Activated naive CD4-positive, alpha-beta T cell treated with anti-CD3 and anti-CD28 coated beads, Interleukin-2, amount 50 U/mL, for 72 hours (primary cell): ENCODE measurements around the gene VNN1. TPM values are rescaled to one million over a fixed set of nuclear protein-coding genes. Genes with fewer than 3 reads are reported as not detected.
"Not testable (repeated sequence)": the region's sequence is repeated elsewhere in the genome, so short reads cannot be mapped to it uniquely, and the experiment has no call there.

Experiments
- ATAC-seq, 2 donors: fragments of 150-1000 bp; cut with Tn5 transposase; 2 replicates each; pipeline ENCODE4 v1.10.0; 2021; ENCODE audit warnings: mild to moderate bottlenecking in 2 of 2, moderate library complexity in 2 of 2
- DNase-seq, 2 donors: peaks; one replicate each; pipeline ENCODE4 v3.0.0; 2021 to 2022; ENCODE audit warnings: low spot score in 2 of 2
- H3K27ac Mint-ChIP-seq, 2 donors: one replicate each; pipeline ENCODE4 v1.8.0; 2022; ENCODE audit warnings: mild to moderate bottlenecking in 2 of 2, mixed read lengths in 2 of 2
- H3K36me3 Mint-ChIP-seq, 2 donors: one replicate each; pipeline ENCODE4 v1.8.0; 2022; ENCODE audit warnings: mixed read lengths in 2 of 2
- H3K9me3 Mint-ChIP-seq, 2 donors: one replicate each; pipeline ENCODE4 v1.8.0; 2022; ENCODE audit warnings: mixed read lengths in 2 of 2
- total RNA-seq, 2 donors: library from RNA; stranded (reverse); gene quantifications; one replicate each; pipeline ENCODE4 v1.2.3, GENCODE V29; 2022

The VNN1 gene
- total RNA-seq, 2 donors from 2014 or later: not detected

- DNase-seq (no peak), ATAC-seq (no peak)
- peaks cover 11 to 12% of the 10 kb centered on the region in 2 donors for H3K9me3 Mint-ChIP-seq
- peaks cover 11 to 14% of the 10 kb centered on the region in 2 donors for H3K36me3 Mint-ChIP-seq
- no peak overlapping the region for H3K27ac Mint-ChIP-seq
These were observed 18.1 kb downstream of the VNN1 start for GRCh38 chr6:132695773-132696172.

GRCh38 chr6:132693478-132693877, 20.4 kb downstream of the VNN1 start:
- peaks cover 11 to 16% of the 10 kb centered on the region in 2 donors for H3K36me3 Mint-ChIP-seq
- ATAC-seq (no peak), DNase-seq (no peak)
- no peak overlapping the region for H3K27ac Mint-ChIP-seq
- H3K9me3 Mint-ChIP-seq: peaks cover 11 to 12% of the 10 kb centered on the region in 2 donors

GRCh38 chr6:132690678-132691077, 23.2 kb downstream of the VNN1 start:
- DNase-seq (no peak), ATAC-seq (no peak)
- Mint-ChIP-seq H3K36me3 (peaks cover 3 to 7% of the 10 kb centered on the region in 2 donors), H3K9me3 (peaks cover 2% of the 10 kb centered on the region in 2 donors), H3K27ac (no peak overlapping the region)

DNA sequence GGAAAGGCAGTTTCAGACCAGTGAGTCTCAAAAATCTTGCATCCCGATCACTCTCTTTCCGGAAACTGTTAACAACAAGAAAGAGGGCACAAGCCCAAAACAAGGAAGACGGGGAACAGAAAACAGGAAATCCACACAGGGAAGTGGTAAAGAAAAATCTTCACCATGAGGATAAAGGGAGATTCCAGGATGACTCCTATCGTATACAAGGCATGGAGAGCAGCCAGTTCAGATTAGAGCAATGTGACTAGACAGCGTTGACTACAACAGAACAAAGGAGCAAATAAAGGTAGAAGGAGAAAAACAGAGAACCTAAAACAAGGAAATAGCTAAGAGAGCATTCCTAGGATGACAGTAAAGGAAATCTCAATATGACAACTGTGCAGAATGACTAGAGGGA, 26.5 kb downstream of the VNN1 start:
- no peak for DNase-seq

DNA sequence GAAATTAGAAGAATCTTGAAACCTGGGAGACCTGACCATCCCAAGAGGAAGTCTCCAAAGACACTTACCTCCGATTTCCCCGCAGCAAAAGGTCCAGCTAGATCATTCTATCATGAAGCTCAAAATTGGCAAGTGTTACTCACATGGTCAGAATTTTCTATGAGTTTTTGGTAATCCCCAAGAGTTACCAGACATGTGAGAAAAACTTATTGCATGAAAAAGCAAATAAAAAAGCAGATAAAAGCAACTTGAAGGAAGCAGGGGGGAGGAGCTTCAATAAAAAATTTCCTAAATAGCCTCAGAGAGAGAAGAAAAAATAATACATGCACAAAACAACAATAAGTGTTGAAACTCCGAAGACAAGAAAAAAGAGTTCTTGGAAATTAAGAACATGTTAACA, 27.3 kb downstream of the VNN1 start:
- H3K27ac Mint-ChIP-seq: no peak overlapping the region
- peaks cover 0 to 4% of the 10 kb centered on the region in 2 donors for H3K36me3 Mint-ChIP-seq
- DNase-seq (no peak), ATAC-seq (no peak)
- no peaks in the 10 kb centered on the region for H3K9me3 Mint-ChIP-seq

More for the DNA sequence above, 26.5 kb downstream of the VNN1 start:
- H3K36me3 Mint-ChIP-seq: peaks cover 0 to 4% of the 10 kb centered on the region in 2 donors
- H3K27ac Mint-ChIP-seq: no peak overlapping the region
- ATAC-seq: no peak
- H3K9me3 Mint-ChIP-seq: no peaks in the 10 kb centered on the region

- H3K9me3 Mint-ChIP-seq: no peaks in the 10 kb centered on the region
- no peak overlapping the region for H3K27ac Mint-ChIP-seq
- H3K36me3 Mint-ChIP-seq: no peaks in the 10 kb centered on the region
- no peak for DNase-seq
- no peak for ATAC-seq
These were observed 28.8 kb downstream of the VNN1 start for GRCh38 chr6:132685009-132685408.

GRCh38 chr6:132684272-132684671, 29.6 kb downstream of the VNN1 start:
- no peak for ATAC-seq

DNA sequence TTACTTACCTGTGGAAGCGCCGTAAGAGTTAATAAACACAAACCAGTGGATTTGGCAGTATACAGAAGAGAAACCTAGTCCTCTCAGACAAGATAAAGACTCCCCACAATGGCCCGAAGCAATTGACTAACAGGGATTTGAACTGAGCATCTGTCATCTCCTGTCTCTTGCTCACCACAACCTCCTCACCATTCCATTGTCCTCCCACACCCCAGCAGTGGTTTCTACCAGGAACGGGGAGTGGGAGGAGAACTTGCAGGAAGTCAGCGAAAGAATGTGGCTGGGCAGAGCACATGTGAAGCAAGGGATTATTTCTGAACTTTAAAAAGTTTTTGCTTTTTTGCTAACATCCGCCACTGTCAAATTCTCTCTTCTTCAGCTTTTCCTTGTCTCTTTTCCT, 30.3 kb downstream of the VNN1 start:
- DNase-seq (no peak), ATAC-seq (no peak)
- H3K27ac Mint-ChIP-seq: peak overlapping the region in 1 of 2 donors; percentile 31
- no peaks in the 10 kb centered on the region for H3K9me3 Mint-ChIP-seq
- no peaks in the 10 kb centered on the region for H3K36me3 Mint-ChIP-seq

More at GRCh38 chr6:132684272-132684671, 29.6 kb downstream of the VNN1 start:
- H3K36me3 Mint-ChIP-seq: no peaks in the 10 kb centered on the region
- H3K27ac Mint-ChIP-seq: no peak overlapping the region
- no peak for DNase-seq
- no peaks in the 10 kb centered on the region for H3K9me3 Mint-ChIP-seq

GRCh38 chr6:132679094-132679493, 34.8 kb downstream of the VNN1 start:
- not testable (repeated sequence) for DNase-seq, H3K36me3 Mint-ChIP-seq, H3K27ac Mint-ChIP-seq, H3K9me3 Mint-ChIP-seq, ATAC-seq

GRCh38 chr6:132675749-132676148, 38.1 kb downstream of the VNN1 start:
- H3K9me3 Mint-ChIP-seq: no peaks in the 10 kb centered on the region
- no peak for DNase-seq
- no peak overlapping the region for H3K27ac Mint-ChIP-seq
- no peaks in the 10 kb centered on the region for H3K36me3 Mint-ChIP-seq
- no peak for ATAC-seq

DNA sequence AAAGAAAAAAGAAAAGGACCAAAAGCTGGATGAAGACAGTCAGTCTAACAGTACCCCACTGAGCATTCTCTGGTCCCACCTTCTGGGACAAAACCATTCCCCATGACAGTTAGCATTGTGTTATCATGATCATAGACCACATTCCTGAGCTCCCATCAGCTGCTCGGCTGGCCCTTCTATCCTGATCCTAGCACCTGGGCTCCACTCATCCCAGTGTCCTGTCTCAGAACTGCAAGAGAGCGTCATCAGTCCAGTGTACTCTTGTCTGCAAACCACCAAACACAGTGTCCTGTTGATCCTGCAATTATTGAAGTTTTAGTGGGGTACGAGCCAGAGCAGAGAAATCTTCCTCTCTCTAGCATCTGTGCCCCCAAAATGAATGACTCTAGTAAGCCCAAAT, 38.9 kb downstream of the VNN1 start:
- no peaks in the 10 kb centered on the region for H3K36me3 Mint-ChIP-seq
- no peaks in the 10 kb centered on the region for H3K9me3 Mint-ChIP-seq
- H3K27ac Mint-ChIP-seq: no peak overlapping the region
- DNase-seq: no peak
- no peak for ATAC-seq

DNA sequence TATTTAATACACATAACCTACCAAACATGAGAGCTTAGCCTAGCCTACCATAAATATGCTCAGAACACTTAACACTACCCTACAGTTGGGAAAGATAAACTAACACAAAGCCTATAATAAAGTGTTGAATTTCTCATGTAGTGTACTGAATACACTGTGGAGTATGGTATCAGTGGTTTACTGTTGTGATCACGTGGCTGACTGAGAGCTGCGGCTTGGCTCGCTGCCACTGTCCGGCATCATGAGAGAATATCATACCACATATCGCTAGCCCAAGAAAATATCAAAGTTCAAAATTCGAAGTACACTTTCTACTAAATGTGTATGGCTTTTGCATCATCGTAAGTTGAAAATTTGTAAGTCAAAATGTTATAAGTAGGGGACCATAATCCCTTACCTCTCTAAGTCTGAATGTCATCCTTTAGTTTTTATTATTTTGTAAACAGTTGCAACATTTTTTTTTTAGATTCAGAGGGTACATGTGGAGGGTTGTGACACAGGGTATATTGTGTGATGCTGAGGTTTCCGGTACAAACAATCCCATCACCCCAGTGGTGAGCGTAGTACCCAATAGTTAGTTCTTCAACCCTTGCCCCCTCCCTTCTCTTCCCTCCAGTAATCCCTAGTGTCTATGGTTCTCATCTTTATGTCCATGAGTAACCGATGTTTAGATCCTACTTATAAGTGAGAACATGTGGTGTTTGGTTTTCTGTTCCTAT, 40.3 kb downstream of the VNN1 start:
- Mint-ChIP-seq H3K9me3 (no peaks in the 10 kb centered on the region), H3K36me3 (no peaks in the 10 kb centered on the region), H3K27ac (no peak overlapping the region)
- DNase-seq (no peak), ATAC-seq (no peak)

DNA sequence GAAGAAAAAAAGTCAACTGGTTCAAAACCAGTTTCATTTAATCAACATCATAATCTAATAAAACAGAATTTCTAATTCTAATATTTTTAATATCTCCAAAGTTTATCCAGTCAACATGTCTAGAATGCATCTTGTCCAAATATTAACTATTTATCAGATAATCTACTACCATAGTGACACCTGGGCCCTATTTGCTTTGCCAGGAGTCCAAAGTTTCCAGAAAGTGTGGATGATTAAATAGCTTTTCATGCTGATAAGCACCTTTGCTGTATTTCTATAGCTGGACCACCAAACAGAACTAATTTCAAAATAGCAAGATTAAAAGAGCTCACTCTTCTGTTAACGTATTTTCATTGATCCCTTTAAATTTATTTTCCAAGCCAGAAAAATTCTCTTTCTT, 42.6 kb downstream of the VNN1 start:
- Mint-ChIP-seq H3K27ac (no peak overlapping the region), H3K36me3 (no peaks in the 10 kb centered on the region), H3K9me3 (no peaks in the 10 kb centered on the region)
- DNase-seq (no peak), ATAC-seq (no peak)

DNA sequence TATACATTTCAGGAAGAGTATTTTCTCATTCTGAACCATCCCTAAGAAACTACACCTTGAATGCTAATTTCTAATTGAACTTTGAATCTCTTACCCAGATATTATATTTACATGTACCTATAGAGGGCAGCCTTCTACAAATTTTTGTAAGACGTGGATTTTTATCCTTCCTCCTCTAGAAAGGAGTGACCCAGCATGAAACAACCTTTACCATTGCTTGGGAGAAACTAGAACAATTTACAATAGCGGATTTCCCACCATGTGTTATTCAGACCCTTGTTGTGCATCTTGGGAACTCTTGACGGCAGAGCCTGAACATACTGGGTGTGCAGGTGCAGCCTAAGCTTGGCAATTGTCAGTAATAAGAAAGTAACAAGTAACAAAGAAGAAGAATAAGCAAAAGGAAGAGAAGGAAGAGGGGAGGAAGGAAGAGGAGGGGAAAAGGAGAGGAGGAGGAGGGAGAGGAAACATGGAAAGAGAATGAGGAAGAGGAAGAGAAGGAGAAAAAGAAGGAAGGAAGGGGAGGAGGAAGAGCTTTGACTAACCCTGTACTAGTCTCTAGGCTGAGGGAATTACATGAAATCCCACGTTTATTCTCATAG, 44.1 kb downstream of the VNN1 start:
- ATAC-seq: peak; percentile 46 to 58
- H3K27ac Mint-ChIP-seq: no peak overlapping the region
- no peaks in the 10 kb centered on the region for H3K9me3 Mint-ChIP-seq
- H3K36me3 Mint-ChIP-seq: no peaks in the 10 kb centered on the region
- no peak for DNase-seq

DNA sequence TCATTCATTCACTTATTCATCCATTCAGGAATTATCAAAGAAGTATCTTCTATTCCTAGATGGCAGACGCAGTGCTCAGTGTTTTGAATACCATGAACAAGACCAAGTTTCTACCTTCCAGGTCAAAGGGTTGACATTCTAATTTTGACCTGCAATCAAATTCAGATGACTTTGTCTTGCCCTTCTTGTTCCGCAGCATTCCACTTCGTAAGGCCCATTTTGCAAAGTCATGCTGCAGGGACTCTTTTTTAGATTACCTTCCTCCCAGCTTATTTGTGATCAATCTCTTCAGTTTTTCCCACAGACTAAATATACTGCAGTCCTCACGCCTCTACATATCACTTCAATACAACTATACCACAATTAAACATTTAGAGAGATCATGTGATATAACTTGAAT, 47.7 kb downstream of the VNN1 start:
- ATAC-seq (no peak), DNase-seq (no peak)
- Mint-ChIP-seq H3K27ac (no peak overlapping the region), H3K36me3 (no peaks in the 10 kb centered on the region), H3K9me3 (no peaks in the 10 kb centered on the region)

GRCh38 chr6:132664309-132665034, 49.4 kb downstream of the VNN1 start:
- DNase-seq: no peak
- H3K36me3 Mint-ChIP-seq: no peaks in the 10 kb centered on the region

DNA sequence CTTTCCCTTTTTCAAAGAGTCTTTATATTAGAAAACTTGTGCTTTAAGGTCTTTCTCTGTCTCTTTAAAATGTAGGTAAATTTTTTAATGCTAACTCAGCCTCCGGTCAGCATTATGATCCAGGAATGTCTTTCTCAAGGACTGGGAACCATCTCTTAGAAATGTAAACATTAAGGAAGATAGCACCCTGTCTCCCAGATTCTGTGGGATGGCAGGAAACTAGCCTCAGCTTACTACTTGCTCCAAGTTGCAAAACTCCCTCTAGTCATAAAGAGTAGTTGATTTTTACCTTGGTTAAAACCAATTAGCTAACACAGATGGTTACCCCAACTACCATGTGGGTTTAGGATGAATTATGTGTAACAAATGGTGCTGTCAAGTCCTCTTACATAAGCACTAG, 50.2 kb downstream of the VNN1 start:
- no peaks in the 10 kb centered on the region for H3K36me3 Mint-ChIP-seq
- DNase-seq: no peak
- H3K9me3 Mint-ChIP-seq: no peaks in the 10 kb centered on the region
- H3K27ac Mint-ChIP-seq: no peak overlapping the region
- ATAC-seq: no peak

More at GRCh38 chr6:132664309-132665034, 49.4 kb downstream of the VNN1 start:
- H3K9me3 Mint-ChIP-seq: no peaks in the 10 kb centered on the region
- no peak overlapping the region for H3K27ac Mint-ChIP-seq
- ATAC-seq: no peak
